NCI-H345 treated with DMSO at 0.1 percent for 48 hours (cell line): ENCODE results near the gene CACHD1.

Experiments used
- DNase-seq: peaks from one replicate; lab custom pipeline; 2025; ENCODE audit not compliant: unreplicated experiment; lab: John Stamatoyannopoulos, UW

CACHD1 gene

GRCh38 chr1:64519901-64520300 is 50.0 kb downstream of the CACHD1 start:
- no peak for DNase-seq

GRCh38 chr1:64522740-64523139 is 52.8 kb downstream of the CACHD1 start:
- DNase-seq = no peak

GRCh38 chr1:64523413-64524337 is 53.7 kb downstream of the CACHD1 start:
- DNase-seq = no peak

GRCh38 chr1:64524614-64525013 is 54.7 kb downstream of the CACHD1 start:
- DNase-seq = no peak

- no peak for DNase-seq
Measured at GRCh38 chr1:64525116-64525686, 55.3 kb downstream of the CACHD1 start.

- no peak for DNase-seq
Measured at GRCh38 chr1:64526312-64526711, 56.4 kb downstream of the CACHD1 start.

GRCh38 chr1:64527165-64527564 is 57.2 kb downstream of the CACHD1 start:
- DNase-seq = no peak

- no peak for DNase-seq
Measured at GRCh38 chr1:64527786-64528185, 57.9 kb downstream of the CACHD1 start.

GRCh38 chr1:64530969-64531692 is 61.2 kb downstream of the CACHD1 start:
- DNase-seq = no peak

- no peak for DNase-seq
Measured at GRCh38 chr1:64532646-64533045, 62.7 kb downstream of the CACHD1 start.

GRCh38 chr1:64535938-64536835 is 66.3 kb downstream of the CACHD1 start:
- DNase-seq = peak; percentile 76

GRCh38 chr1:64536836-64537490 is 67.0 kb downstream of the CACHD1 start:
- DNase-seq = peak; percentile 33

- no peak for DNase-seq
Measured at GRCh38 chr1:64537942-64538341, 68.0 kb downstream of the CACHD1 start.

- no peak for DNase-seq
Measured at GRCh38 chr1:64538389-64538788, 68.5 kb downstream of the CACHD1 start.

GRCh38 chr1:64539289-64539688 is 69.4 kb downstream of the CACHD1 start:
- no peak for DNase-seq

- DNase-seq = no peak
Measured at GRCh38 chr1:64539781-64540218, 69.9 kb downstream of the CACHD1 start.

- DNase-seq = peak; percentile 30
Measured at GRCh38 chr1:64540265-64540791, 70.4 kb downstream of the CACHD1 start.

- DNase-seq = no peak
Measured at GRCh38 chr1:64542118-64542517, 72.2 kb downstream of the CACHD1 start.

GRCh38 chr1:64543831-64544230 is 73.9 kb downstream of the CACHD1 start:
- no peak for DNase-seq
